Trophoblast cell (in vitro differentiated cells and primary cell): ENCODE data around the gene HDGFL3.

Experiments
- DNase-seq, 2 donors: peaks; one replicate each; pipeline ENCODE4 v3.0.0-alpha.2; 2016
- H2AFZ ChIP-seq: 2 replicates; pipeline ENCODE4 v1.6.1; 2013; ENCODE audit warnings: low read length, moderate library complexity, mild to moderate bottlenecking; ENCODE audit not compliant: insufficient read depth, poor library complexity
- H2AK5ac ChIP-seq: 2 replicates; pipeline ENCODE4 v1.6.1; 2013; ENCODE audit warnings: mild to moderate bottlenecking, low read length
- H2BK120ac ChIP-seq: 2 replicates; pipeline ENCODE4 v1.6.1; 2013; ENCODE audit warnings: low read length, mild to moderate bottlenecking, moderate library complexity; ENCODE audit not compliant: insufficient read depth, poor library complexity
- H2BK12ac ChIP-seq: 2 replicates; pipeline ENCODE4 v1.6.1; 2013; ENCODE audit warnings: mild to moderate bottlenecking, low read length, moderate library complexity
- H2BK5ac ChIP-seq: 2 replicates; pipeline ENCODE4 v1.6.1; 2013; ENCODE audit warnings: low read length, low read depth, moderate library complexity, mild to moderate bottlenecking; ENCODE audit not compliant: poor library complexity
- H3K14ac ChIP-seq: 2 replicates; pipeline ENCODE4 v1.6.1; 2013; ENCODE audit warnings: mild to moderate bottlenecking, low read length
- H3K18ac ChIP-seq: 2 replicates; pipeline ENCODE4 v1.6.1; 2013; ENCODE audit warnings: mild to moderate bottlenecking, low read length
- H3K23ac ChIP-seq: 2 replicates; pipeline ENCODE4 v1.6.1; 2013; ENCODE audit warnings: low read length
- H3K27ac ChIP-seq: 2 replicates; pipeline ENCODE4 v1.5.1; 2013; ENCODE audit warnings: low read depth, mild to moderate bottlenecking, inconsistent platforms, low read length, moderate library complexity
- H3K27me3 ChIP-seq: 2 replicates; pipeline ENCODE4 v1.6.1; 2013; ENCODE audit warnings: inconsistent platforms, mild to moderate bottlenecking, low read length, moderate library complexity; ENCODE audit not compliant: insufficient read depth
- H3K36me3 ChIP-seq, 2 experiments: 1 replicate in 1 of 2; 2 replicates in 1 of 2; pipeline ENCODE4 v1.6.1; 2013; ENCODE audit warnings: low read length in 2 of 2, mild to moderate bottlenecking in 2 of 2, moderate library complexity in 1 of 2; ENCODE audit not compliant: insufficient read depth in 2 of 2, control insufficient read depth in 1 of 2
- H3K4ac ChIP-seq: 2 replicates; pipeline ENCODE4 v1.6.1; 2013; ENCODE audit warnings: low read depth, mild to moderate bottlenecking, low read length, moderate library complexity
- H3K4me1 ChIP-seq, 2 experiments: 1 replicate in 1 of 2; 2 replicates in 1 of 2; pipeline ENCODE4 v1.6.1; 2013; ENCODE audit warnings: low read length in 2 of 2, mild to moderate bottlenecking in 2 of 2, moderate library complexity in 1 of 2; ENCODE audit not compliant: insufficient read depth in 2 of 2, control insufficient read depth in 1 of 2
- H3K4me2 ChIP-seq: 2 replicates; pipeline ENCODE4 v1.6.1; 2013; ENCODE audit warnings: inconsistent platforms, mild to moderate bottlenecking, low read length, moderate library complexity
- H3K4me3 ChIP-seq: 2 replicates; pipeline ENCODE4 v1.5.1; 2013; ENCODE audit warnings: mild to moderate bottlenecking, low read depth, low read length, inconsistent platforms
- H3K79me1 ChIP-seq: one replicate; pipeline ENCODE4 v1.6.1; 2013; ENCODE audit warnings: low read length
- H3K79me2 ChIP-seq: 2 replicates; pipeline ENCODE4 v1.6.1; 2013; ENCODE audit warnings: low read length, mild to moderate bottlenecking; ENCODE audit not compliant: control insufficient read depth, insufficient read depth, poor library complexity
- H3K9ac ChIP-seq: 2 replicates; pipeline ENCODE4 v1.6.1; 2013; ENCODE audit warnings: mild to moderate bottlenecking, low read length
- H3K9me3 ChIP-seq: 2 replicates; pipeline ENCODE4 v1.6.1; 2013; ENCODE audit warnings: low read depth, mild to moderate bottlenecking, control low read depth, inconsistent platforms, low read length; ENCODE audit not compliant: insufficient read depth
- H4K12ac ChIP-seq: 2 replicates; pipeline ENCODE4 v1.6.1; 2013; ENCODE audit warnings: low read depth, mild to moderate bottlenecking, low read length, moderate library complexity
- H4K8ac ChIP-seq: 2 replicates; pipeline ENCODE4 v1.6.1; 2013; ENCODE audit warnings: low read depth, mild to moderate bottlenecking, low read length, moderate library complexity
- H4K91ac ChIP-seq: one replicate; pipeline ENCODE4 v1.6.1; 2013; ENCODE audit warnings: low read depth, mild to moderate bottlenecking, low read length, moderate library complexity
- WGBS: extraction: QIAGEN DNeasy Blood & Tissue Kit; methylation state at CpG from one replicate; pipeline ENCODE4 v1.1.7; 2013; ENCODE audit warnings: missing lambda C conversion rate; ENCODE audit not compliant: insufficient read length, insufficient coverage; ENCODE audit errors: extremely low coverage; 5-methylcytosine and 5-hydroxymethylcytosine counted together

HDGFL3 gene

GRCh38 chr15:83081256-83082014, 126.2 kb downstream of the HDGFL3 start:
- H3K4me3 ChIP-seq: no peak overlapping the region
- no peak overlapping the region for H2AK5ac ChIP-seq
- no peak overlapping the region for H2BK5ac ChIP-seq
- no peak overlapping the region for H3K23ac ChIP-seq
- H2BK12ac ChIP-seq: no peak overlapping the region
- H3K4me2 ChIP-seq: no peak overlapping the region
- H4K8ac ChIP-seq: no peak overlapping the region
- H3K27me3 ChIP-seq: no peaks in the 10 kb centered on the region
- H3K18ac ChIP-seq: no peak overlapping the region
- WGBS: no CpG with 5 or more reads among the region's 5 CpGs
- no peak for DNase-seq
- no peak overlapping the region for H4K91ac ChIP-seq
- H3K36me3 ChIP-seq: no peaks in the 10 kb centered on the region
- no peak overlapping the region for H3K27ac ChIP-seq
- no peak overlapping the region for H4K12ac ChIP-seq
- H2AFZ ChIP-seq: no peak overlapping the region
- H3K4ac ChIP-seq: no peak overlapping the region
- no peaks in the 10 kb centered on the region for H3K79me1 ChIP-seq
- H3K9me3 ChIP-seq: no peaks in the 10 kb centered on the region
- no peak overlapping the region for H3K14ac ChIP-seq
- H2BK120ac ChIP-seq: no peak overlapping the region
- H3K9ac ChIP-seq: no peak overlapping the region
- H3K4me1 ChIP-seq: no peaks in the 10 kb centered on the region
- H3K79me2 ChIP-seq: no peaks in the 10 kb centered on the region

- Histone ChIP-seq H2BK5ac (no peak overlapping the region), H3K9me3 (peaks cover under 1% of the 10 kb centered on the region), H3K4me2 (no peak overlapping the region), H3K4ac (no peak overlapping the region), H3K27ac (no peak overlapping the region), H4K12ac (no peak overlapping the region), H3K9ac (no peak overlapping the region), H2AFZ (no peak overlapping the region), H3K18ac (no peak overlapping the region), H2AK5ac (no peak overlapping the region), H4K8ac (no peak overlapping the region), H3K14ac (no peak overlapping the region), H3K23ac (no peak overlapping the region), H4K91ac (no peak overlapping the region), H3K4me3 (no peak overlapping the region), H3K27me3 (no peaks in the 10 kb centered on the region), H3K79me1 (no peaks in the 10 kb centered on the region), H3K36me3 (no peaks in the 10 kb centered on the region), H3K79me2 (no peaks in the 10 kb centered on the region), H2BK12ac (no peak overlapping the region), H2BK120ac (no peak overlapping the region), H3K4me1 (no peaks in the 10 kb centered on the region)
- WGBS: no CpG with 5 or more reads among the region's 7 CpGs
- peak in 1 of 2 donors; percentile 35 for DNase-seq
Measured at GRCh38 chr15:83078712-83079111, 128.9 kb downstream of the HDGFL3 start.
